H7 (cell line): ENCODE measurements around the gene ADAMTS17. TPM values are rescaled to one million over a fixed set of nuclear protein-coding genes. Genes with fewer than 3 reads are reported as not detected.
"Not testable (repeated sequence)": the region's sequence is repeated elsewhere in the genome, so short reads cannot be mapped to it uniquely, and the experiment has no call there.

Experiments
- DNase-seq: peaks from one replicate; pipeline ENCODE4 v3.0.0; 2012
- H3K27me3 ChIP-seq: 2 replicates; pipeline ENCODE4 v1.6.0; 2011; ENCODE audit warnings: mild to moderate bottlenecking, low read length; ENCODE audit not compliant: control insufficient read depth, insufficient read depth
- H3K36me3 ChIP-seq: replicated peaks from 2 replicates; pipeline ENCODE4 v1.5.1; 2011; ENCODE audit warnings: low read length; ENCODE audit not compliant: control insufficient read depth, insufficient read depth
- H3K4me3 ChIP-seq: 2 replicates; pipeline ENCODE4 v1.5.1; 2011; ENCODE audit warnings: low read depth, mild to moderate bottlenecking, control low read depth, low read length, moderate library complexity; ENCODE audit not compliant: insufficient read depth
- total RNA-seq: library from RNA; depleted of rRNA; stranded (reverse); fragments of >200 nt; shearing (Covaris generic); gene quantifications from 2 replicates; pipeline ENCODE4 v1.2.3, GENCODE V29; 2014

Gene ADAMTS17
- total RNA-seq, 1 experiment from 2014 or later = 0.55 TPM

DNA sequence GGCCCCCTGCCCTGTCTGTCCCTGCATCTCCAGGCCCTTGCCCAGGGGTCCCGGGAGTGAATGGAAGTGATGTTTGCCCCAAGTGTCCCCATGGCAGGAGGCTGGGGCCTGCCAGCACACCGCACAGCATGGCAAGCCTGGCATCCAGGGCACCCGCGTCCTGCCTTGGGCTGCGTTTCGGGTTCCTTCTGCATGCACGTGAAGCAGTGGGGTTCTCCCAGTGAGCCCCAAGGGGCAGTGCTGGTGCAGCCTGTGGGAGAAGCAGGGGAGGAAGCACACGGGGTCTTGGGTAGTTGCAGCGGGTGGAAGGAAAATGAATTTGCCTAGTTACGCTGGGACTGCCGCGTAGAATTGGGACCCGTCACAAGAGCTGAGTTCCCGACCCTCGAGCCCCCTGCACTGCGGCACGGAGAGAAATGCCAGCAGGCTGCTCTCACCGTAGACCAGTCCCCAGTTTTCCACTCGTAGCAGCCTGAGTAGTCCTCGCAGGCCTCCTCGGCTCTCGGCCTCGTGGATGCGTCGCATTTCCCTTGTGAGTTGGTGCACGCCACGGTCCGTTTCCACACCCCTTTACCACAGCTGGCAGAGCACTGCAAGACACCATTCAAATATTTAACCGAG lies 349.1 kb downstream of the ADAMTS17 start:
- Histone ChIP-seq H3K36me3 (no peaks in the 10 kb centered on the region), H3K27me3 (no peaks in the 10 kb centered on the region), H3K4me3 (no peak overlapping the region)
- DNase-seq = no peak

GRCh38 chr15:99989095-99989494 lies 352.7 kb downstream of the ADAMTS17 start:
- Histone ChIP-seq H3K27me3 (no peaks in the 10 kb centered on the region), H3K36me3 (no peaks in the 10 kb centered on the region), H3K4me3 (no peak overlapping the region)
- no peak for DNase-seq

DNA sequence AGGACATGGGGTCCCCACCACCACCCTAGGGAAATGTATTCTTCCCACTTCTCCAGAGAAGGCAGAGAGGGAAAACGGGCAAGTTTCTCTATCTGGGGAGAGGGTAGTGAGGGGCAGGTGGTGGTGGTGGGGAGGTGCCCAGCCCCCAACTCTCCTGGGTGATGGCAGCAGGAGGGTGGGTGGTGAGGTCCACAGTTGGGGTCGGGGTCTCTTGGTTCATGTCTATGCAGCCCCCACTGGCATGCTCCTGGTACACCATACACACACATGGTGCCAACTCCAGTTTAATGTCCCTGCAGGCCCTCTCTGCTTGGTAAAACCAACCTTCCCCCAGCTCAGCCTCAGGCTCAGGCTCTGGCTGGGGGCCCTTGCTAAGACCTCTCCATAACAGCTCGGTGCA lies 354.1 kb downstream of the ADAMTS17 start:
- Histone ChIP-seq H3K36me3 (no peaks in the 10 kb centered on the region), H3K4me3 (no peak overlapping the region), H3K27me3 (no peaks in the 10 kb centered on the region)
- no peak for DNase-seq

GRCh38 chr15:99987119-99987506 lies 354.7 kb downstream of the ADAMTS17 start:
- H3K27me3 ChIP-seq = no peaks in the 10 kb centered on the region
- H3K4me3 ChIP-seq = no peak overlapping the region
- H3K36me3 ChIP-seq = no peaks in the 10 kb centered on the region
- no peak for DNase-seq

DNA sequence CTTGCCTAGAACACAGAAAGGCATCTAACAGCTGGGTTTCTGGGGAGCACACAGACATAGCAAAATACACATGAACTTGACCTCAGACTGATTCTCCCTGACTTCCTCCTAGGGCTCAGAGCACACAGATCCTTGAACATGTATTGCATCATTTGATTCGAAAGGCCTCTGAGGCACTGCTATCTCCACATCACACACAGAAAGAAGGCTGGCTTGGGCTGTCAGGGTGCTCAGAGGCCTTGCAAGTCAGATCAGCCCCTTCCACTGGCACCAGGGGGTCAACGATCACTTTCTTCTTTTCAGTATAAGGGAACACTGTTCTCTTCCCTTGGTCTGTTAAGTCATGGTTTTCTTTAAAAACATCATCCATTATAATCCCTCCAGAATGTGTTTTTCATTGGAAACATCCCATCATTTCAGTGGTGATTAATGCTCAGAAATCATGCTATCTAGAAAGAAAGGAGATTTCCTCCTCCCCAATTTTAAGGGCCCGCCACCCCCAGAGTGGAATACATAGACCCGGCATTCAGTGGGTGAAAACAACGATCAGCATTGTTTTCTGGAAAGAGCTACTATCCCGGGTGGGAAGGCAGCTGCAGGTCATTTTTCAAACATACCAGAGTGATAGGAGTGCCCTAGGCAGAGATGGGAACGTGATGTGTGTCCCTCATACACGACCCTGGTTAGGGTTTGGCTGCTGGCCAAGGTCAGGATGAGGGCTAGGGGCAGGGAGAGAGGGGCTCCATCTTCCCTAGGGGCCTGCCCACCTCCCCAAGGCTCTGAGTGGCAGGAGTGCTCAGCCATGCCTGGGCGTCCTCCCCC lies 355.3 kb downstream of the ADAMTS17 start:
- Histone ChIP-seq H3K36me3 (no peaks in the 10 kb centered on the region), H3K4me3 (no peak overlapping the region), H3K27me3 (no peaks in the 10 kb centered on the region)
- no peak for DNase-seq

GRCh38 chr15:99985878-99986277 lies 355.9 kb downstream of the ADAMTS17 start:
- no peak for DNase-seq
- H3K4me3 ChIP-seq = no peak overlapping the region
- no peaks in the 10 kb centered on the region for H3K27me3 ChIP-seq
- H3K36me3 ChIP-seq = no peaks in the 10 kb centered on the region

DNA sequence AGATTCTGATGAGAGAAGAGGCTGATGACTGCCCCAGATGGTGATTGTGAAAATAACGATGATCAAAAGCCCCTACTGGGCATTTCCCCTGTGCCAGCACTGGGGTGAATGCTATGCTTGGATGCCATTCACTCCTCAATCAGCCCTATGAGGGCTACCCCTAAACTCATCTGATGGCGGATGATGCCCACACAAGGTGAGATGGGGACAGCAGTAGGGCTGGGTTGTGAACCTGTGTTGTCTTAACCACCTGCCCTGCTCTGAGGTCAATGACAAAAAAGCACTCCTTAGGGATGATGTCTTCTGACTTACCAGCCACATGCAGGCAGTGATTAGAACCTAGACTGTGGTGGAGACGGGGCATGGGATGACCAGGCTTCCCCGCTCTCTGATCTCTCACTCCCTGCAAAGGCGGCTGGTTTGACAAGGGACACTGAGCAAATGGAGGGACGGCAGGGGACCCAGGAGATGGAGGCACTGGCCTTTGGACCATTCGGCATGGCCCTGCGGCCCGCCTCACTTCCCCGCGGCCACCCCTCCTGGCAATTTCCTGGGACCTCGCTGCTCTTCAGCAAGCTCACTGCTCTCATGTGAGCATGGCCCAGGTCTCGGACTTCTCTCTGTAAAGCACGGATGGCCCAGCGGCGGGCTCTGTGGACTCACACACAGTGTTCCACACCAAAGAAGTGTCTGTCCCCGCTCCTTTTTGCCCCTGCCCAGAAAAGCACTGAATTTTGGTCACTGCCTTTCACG lies 357.1 kb downstream of the ADAMTS17 start:
- DNase-seq = no peak
- no peaks in the 10 kb centered on the region for H3K36me3 ChIP-seq
- no peak overlapping the region for H3K4me3 ChIP-seq
- no peaks in the 10 kb centered on the region for H3K27me3 ChIP-seq

DNA sequence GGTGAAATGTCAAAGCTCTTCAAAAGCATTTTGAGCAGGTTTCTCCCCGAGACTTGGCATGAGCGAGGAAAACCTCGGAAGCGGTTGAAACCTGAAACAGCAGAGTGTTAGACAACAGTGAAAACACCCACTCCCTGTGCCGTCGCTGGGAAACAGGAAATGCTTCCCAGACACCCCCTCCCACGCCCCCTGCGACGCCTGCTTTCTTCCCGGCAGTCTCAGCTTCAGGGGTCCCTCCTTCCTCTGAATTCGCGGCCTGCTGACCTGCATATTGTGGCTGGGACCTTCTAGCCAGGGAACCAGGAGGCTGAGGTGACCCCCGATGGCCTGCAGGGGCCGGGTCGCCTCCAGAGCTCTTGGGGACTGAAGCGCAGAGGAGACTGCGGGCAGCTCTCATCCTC lies 357.9 kb downstream of the ADAMTS17 start:
- peak; percentile 76 for DNase-seq
- H3K36me3 ChIP-seq = no peaks in the 10 kb centered on the region
- H3K27me3 ChIP-seq = no peaks in the 10 kb centered on the region
- no peak overlapping the region for H3K4me3 ChIP-seq

DNA sequence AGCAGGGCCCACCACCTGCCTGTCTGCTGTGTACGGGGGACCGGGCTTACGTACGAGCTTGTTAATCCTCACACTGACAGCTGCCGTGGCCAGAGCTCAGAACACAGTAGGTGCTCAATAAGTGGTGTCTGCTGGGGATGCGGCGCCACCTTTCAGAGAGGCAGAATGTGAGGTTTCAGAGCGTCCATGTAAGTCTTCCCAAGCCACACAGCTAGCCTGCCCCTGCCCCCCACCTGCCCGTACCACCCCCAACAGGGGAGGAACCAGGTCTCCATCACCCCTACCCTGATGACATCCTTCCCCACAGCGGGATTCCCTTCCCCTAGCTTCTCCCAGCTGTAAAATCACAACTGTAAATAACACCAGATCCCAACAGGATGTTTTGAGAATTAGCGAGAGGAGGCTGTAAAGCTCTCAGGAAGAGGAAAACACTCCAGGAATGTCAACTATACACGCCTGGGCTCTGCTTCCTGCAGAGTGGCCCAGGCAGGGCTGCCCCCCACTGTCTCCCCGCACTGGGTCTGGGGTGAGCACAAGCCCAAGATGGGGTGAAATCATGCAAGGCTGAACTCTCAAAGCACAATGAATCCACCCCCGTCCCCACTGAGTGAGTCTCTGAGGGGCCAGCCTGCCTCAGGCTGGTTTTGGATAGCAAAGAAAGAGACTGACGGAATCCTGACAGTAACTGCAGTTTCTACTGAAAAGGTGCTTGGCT lies 358.4 kb downstream of the ADAMTS17 start:
- Histone ChIP-seq H3K36me3 (no peaks in the 10 kb centered on the region), H3K4me3 (peak overlapping the region; percentile 1; the same call in 1 of the 2 replicates), H3K27me3 (no peaks in the 10 kb centered on the region)
- DNase-seq = peak; percentile 80

DNA sequence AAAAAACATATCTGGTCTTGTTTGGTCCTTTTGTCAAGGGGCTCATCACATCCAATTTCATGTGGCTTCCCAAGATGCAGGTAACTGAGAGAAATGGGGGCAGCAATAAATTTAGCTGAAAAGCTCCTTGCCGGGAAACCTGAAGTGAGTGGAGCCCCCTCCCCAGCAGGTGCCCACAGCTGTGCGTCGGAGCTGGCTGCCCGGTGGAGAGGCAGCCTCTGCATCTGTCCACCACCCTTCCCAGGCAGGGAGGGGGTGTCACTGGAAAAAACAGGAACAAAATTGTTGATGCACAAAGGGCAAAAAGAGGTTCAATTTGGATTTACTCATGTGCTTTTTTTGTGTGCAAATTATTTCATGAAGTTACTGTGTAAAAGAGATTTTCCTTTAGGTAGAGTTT lies 359.1 kb downstream of the ADAMTS17 start:
- Histone ChIP-seq H3K4me3 (no peak overlapping the region), H3K27me3 (no peaks in the 10 kb centered on the region), H3K36me3 (no peaks in the 10 kb centered on the region)
- DNase-seq = peak; percentile 59

DNA sequence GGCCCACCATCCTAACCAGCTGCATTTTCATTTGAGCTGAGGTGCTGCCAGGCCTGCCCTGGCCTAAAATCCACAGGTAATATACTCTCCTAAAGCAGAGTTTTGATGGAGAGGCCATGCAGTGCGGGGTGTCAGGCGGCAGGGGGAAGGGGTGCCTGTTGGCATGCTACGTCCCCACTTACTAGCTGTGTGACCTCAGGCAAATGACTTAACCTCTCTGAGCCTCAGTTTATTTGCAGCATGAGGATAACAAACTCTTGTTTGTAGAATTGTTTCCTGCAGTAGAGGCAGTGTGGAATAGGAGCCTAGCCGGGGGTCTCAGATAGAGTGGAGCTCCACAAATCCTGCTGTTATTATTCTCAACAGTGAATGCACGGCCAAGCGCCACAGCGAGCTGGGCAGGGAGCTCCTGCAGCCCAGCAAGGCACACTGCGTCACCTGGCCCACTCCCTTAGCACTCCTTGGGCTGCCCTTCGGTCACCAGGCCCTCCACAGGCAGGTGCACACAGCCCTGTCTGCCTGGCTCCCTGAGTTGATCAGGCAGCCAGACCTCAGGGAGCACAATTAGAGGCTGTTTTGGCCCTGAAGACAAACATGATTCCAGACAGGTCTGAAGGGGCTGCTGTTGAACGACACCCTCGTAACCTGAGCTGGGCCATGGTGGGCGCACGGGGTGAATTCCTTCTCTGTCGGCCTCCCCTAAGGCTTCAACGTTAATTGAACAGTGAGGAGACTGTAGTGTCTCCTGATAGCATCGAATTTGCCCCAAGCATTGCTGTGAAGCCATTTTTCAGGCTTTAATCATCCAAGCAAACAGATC lies 359.7 kb downstream of the ADAMTS17 start:
- no peak overlapping the region for H3K4me3 ChIP-seq
- H3K36me3 ChIP-seq = no peaks in the 10 kb centered on the region
- no peaks in the 10 kb centered on the region for H3K27me3 ChIP-seq
- DNase-seq = peak; percentile 66

GRCh38 chr15:99981191-99981647 lies 360.6 kb downstream of the ADAMTS17 start:
- H3K27me3 ChIP-seq = no peaks in the 10 kb centered on the region
- no peaks in the 10 kb centered on the region for H3K36me3 ChIP-seq
- peak; percentile 72 for DNase-seq
- no peak overlapping the region for H3K4me3 ChIP-seq

DNA sequence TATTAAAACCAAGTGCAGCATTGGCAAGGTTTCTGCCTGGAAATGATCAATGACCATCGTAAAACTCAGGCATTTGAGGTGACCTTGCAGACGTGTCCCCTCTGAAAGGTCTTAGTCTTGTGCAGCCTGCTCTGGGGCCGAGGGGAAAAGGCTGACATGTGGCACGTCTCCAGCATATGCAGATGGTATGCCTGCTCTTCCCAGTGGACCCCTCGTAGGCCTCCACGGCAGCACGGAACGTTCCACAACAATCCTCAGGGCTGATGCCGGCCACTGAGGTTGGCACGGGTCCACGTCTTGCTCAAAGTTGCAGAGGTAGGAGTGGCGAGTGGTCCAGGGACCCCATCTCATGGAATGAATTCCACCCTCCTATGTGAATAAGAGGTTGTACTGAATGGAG lies 361.0 kb downstream of the ADAMTS17 start:
- H3K27me3 ChIP-seq = no peaks in the 10 kb centered on the region
- no peak for DNase-seq
- H3K4me3 ChIP-seq = no peak overlapping the region
- no peaks in the 10 kb centered on the region for H3K36me3 ChIP-seq

DNA sequence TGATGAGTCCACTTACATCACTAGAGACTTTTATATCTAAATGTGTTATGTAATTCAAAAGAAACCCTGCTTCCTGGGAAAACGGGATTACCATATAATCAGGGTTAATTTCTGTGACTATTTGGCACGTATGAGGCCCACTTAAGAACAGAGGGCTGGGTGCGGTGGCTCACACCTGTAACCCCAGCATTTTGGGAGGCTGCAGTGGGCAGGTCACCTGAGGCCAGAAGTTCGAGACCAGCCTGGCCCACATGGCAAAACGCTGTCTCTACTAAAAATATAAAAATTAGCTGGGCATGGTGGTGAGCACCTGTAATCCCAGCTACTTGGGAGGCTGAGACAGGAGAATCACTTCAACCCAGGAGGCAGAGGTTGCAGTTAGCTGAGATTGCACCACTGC lies 361.9 kb downstream of the ADAMTS17 start:
- H3K27me3 ChIP-seq, H3K36me3 ChIP-seq, DNase-seq, H3K4me3 ChIP-seq: not testable (repeated sequence)
